ENCODE measurements around the gene C3orf33.
"Not testable (repeated sequence)": the region's sequence is repeated elsewhere in the genome, so short reads cannot be mapped to it uniquely, and the experiment has no call there.

Gene C3orf33

GRCh38 chr3:155805802-155806618 lies at the start of gene C3orf33:
Gene C3orf33 (minus strand): TSS chr3:155806278. CDS start chr3:155806252, 26 bp downstream.
- TF ChIP-seq CTCF (IDR thresholded peaks at IDR 0.05; ENCODE audit: low read depth, low read length): peak; percentile 60
- DNase-seq (ENCODE audit: extremely low read depth, low read depth): peak; percentile 7

GRCh38 chr3:155854141-155854940 lies 48.3 kb upstream of the C3orf33 start, which contains the start of gene SLC33A1:
Gene SLC33A1 (minus strand): TSS chr3:155854427. CDS start chr3:155853997, 430 bp downstream.
- peak; percentile 98 for DNase-seq (ENCODE audit: extremely low read depth, low read depth)
- TF ChIP-seq CTCF (IDR thresholded peaks at IDR 0.05; ENCODE audit: low read depth, low read length): no peak

GRCh38 chr3:155853214-155854140 lies 47.4 kb upstream of the C3orf33 start:
- TF ChIP-seq CTCF (IDR thresholded peaks at IDR 0.05; ENCODE audit: low read depth, low read length): 0 out of 2 replicates have a peak, but pooled peaks have one; percentile 0
- DNase-seq (ENCODE audit: extremely low read depth, low read depth): no peak

- TF ChIP-seq CTCF (IDR thresholded peaks at IDR 0.05; ENCODE audit: low read depth, low read length): no peak
- no peak for DNase-seq (ENCODE audit: extremely low read depth, low read depth)
These were observed 46.3 kb upstream of the C3orf33 start for GRCh38 chr3:155852341-155852740.

- not testable (repeated sequence) for DNase-seq (ENCODE audit: extremely low read depth, low read depth)
These were observed 43.3 kb upstream of the C3orf33 start for GRCh38 chr3:155849404-155849803.

- no peak for DNase-seq (ENCODE audit: extremely low read depth, low read depth)
- no peak for TF ChIP-seq CTCF (IDR thresholded peaks at IDR 0.05; ENCODE audit: low read depth, low read length)
These were observed 41.9 kb upstream of the C3orf33 start for GRCh38 chr3:155847993-155848392.

GRCh38 chr3:155846119-155846518 lies 40.0 kb upstream of the C3orf33 start:
- TF ChIP-seq CTCF (IDR thresholded peaks at IDR 0.05; ENCODE audit: low read depth, low read length): no peak
- DNase-seq (ENCODE audit: extremely low read depth, low read depth): no peak

Data from AG09319 (cell line).